ENCODE data around the gene PCBP3.

GRCh38 chr21:45792682-45793383 lies 149.3 kb downstream of the PCBP3 start:
- no peak for TF ChIP-seq EGR1 (IDR thresholded peaks at IDR 0.05; ENCODE audit: low read depth in 2 of 2)
- TF ChIP-seq CTCF (IDR thresholded peaks at IDR 0.05; ENCODE audit: low read depth, low read length, missing input control): no peak
- TF ChIP-seq YY1 (IDR thresholded peaks at IDR 0.05): no peak
- TF ChIP-seq JUND (IDR thresholded peaks at IDR 0.05): no peak
- TF ChIP-seq, protein P1, sequence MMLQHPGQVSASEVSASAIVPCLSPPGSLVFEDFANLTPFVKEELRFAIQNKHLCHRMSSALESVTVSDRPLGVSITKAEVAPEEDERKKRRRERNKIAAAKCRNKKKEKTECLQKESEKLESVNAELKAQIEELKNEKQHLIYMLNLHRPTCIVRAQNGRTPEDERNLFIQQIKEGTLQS (IDR thresholded peaks at IDR 0.05): no peak
- TF ChIP-seq RAD21 (IDR thresholded peaks at IDR 0.05): no peak
